ENCODE results near the gene CEMIP.
A peak's percentile ranks its signal among the peaks of the same experiment; 100 is the strongest.

Gene CEMIP

GRCh38 chr15:80989518-80990478 is 210.6 kb downstream of the CEMIP start, which contains the start of gene MESD:
Gene MESD (minus strand): TSS chr15:80989819. CDS start chr15:80989791, 28 bp downstream.
- DNase-seq: peak; percentile 91

- no peak for DNase-seq
Observed at GRCh38 chr15:80990955-80991354, 211.8 kb downstream of the CEMIP start.

- DNase-seq: no peak
Observed at GRCh38 chr15:80991421-80991820, 212.3 kb downstream of the CEMIP start.

GRCh38 chr15:80992006-80992405 is 212.8 kb downstream of the CEMIP start:
- no peak for DNase-seq

GRCh38 chr15:80992441-80992840 is 213.3 kb downstream of the CEMIP start:
- DNase-seq: no peak

- DNase-seq: no peak
Observed at GRCh38 chr15:80996247-80996646, 217.1 kb downstream of the CEMIP start.

- DNase-seq: no peak
Observed at GRCh38 chr15:80997692-80998091, 218.5 kb downstream of the CEMIP start.

GRCh38 chr15:80998251-80998650 is 219.1 kb downstream of the CEMIP start:
- DNase-seq: no peak

GRCh38 chr15:80999623-81000036 is 220.5 kb downstream of the CEMIP start:
- DNase-seq: no peak

- no peak for DNase-seq
Observed at GRCh38 chr15:81000144-81000623, 221.0 kb downstream of the CEMIP start.

GRCh38 chr15:81000624-81001151 is 221.5 kb downstream of the CEMIP start, which contains the start of gene TLNRD1:
Gene TLNRD1 (plus strand): TSS chr15:81000923. CDS start chr15:81002272, 1,349 bp downstream.
- peak; percentile 85 for DNase-seq

All from amniotic stem cell (primary cell).